Endothelial cell (in vitro differentiated cells): ENCODE data around the gene B4GALNT1. TPM values are rescaled to one million over a fixed set of nuclear protein-coding genes. Genes with fewer than 3 reads are reported as not detected.

Experiments
- DNase-seq: peaks from one replicate; pipeline ENCODE4 v3.0.0; 2021; ENCODE audit warnings: low spot score
- H3K27ac Mint-ChIP-seq: one replicate; pipeline ENCODE4 v1.8.0; 2021; ENCODE audit warnings: mixed read lengths, inconsistent platforms; ENCODE audit not compliant: unreplicated experiment
- H3K27me3 Mint-ChIP-seq: one replicate; pipeline ENCODE4 v1.8.0; 2021; ENCODE audit warnings: mild to moderate bottlenecking, moderate library complexity, mixed read lengths, inconsistent platforms; ENCODE audit not compliant: unreplicated experiment
- H3K36me3 Mint-ChIP-seq: one replicate; pipeline ENCODE4 v1.8.0; 2021; ENCODE audit warnings: mild to moderate bottlenecking, low read depth, mixed read lengths, inconsistent platforms; ENCODE audit not compliant: unreplicated experiment
- H3K4me1 Mint-ChIP-seq: one replicate; pipeline ENCODE4 v1.8.0; 2021; ENCODE audit warnings: mild to moderate bottlenecking, mixed read lengths, inconsistent platforms; ENCODE audit not compliant: unreplicated experiment
- H3K4me3 Mint-ChIP-seq: one replicate; pipeline ENCODE4 v1.8.0; 2021; ENCODE audit warnings: mild to moderate bottlenecking, mixed read lengths, inconsistent platforms; ENCODE audit not compliant: unreplicated experiment
- H3K9me3 Mint-ChIP-seq: one replicate; pipeline ENCODE4 v1.8.0; 2021; ENCODE audit warnings: mixed read lengths, inconsistent platforms; ENCODE audit not compliant: unreplicated experiment
- CTCF ChIP-seq: fragments of 200-600 bp; sonication (generic); IDR thresholded peaks from one replicate; pipeline ENCODE4 v1.5.0; 2021; ENCODE audit warnings: antibody characterized with exemption; ENCODE audit not compliant: unreplicated experiment
- total RNA-seq: library from RNA; stranded (reverse); fragmentation: NEBNext Ultra II Directional; extraction: Animal tissue kit (Norgen Biotek cat#: 25700); gene quantifications from one replicate; pipeline ENCODE4 v1.2.1, GENCODE V29; 2021; ENCODE audit not compliant: unreplicated experiment

B4GALNT1 gene
- total RNA-seq, 1 donor from 2014 or later = 1.3 TPM

GRCh38 chr12:57576613-57577160 lies 56.3 kb downstream of the B4GALNT1 start:
- H3K27ac Mint-ChIP-seq = no peak overlapping the region
- H3K4me3 Mint-ChIP-seq = no peak overlapping the region
- no peak for TF ChIP-seq CTCF
- peaks cover 14% of the 10 kb centered on the region for H3K27me3 Mint-ChIP-seq
- no peaks in the 10 kb centered on the region for H3K36me3 Mint-ChIP-seq
- DNase-seq = no peak
- H3K9me3 Mint-ChIP-seq = no peaks in the 10 kb centered on the region
- H3K4me1 Mint-ChIP-seq = peaks cover 2% of the 10 kb centered on the region

Other genes starting within 250 kb of the B4GALNT1 start
- gene R3HDM2, start 202.2 kb downstream of the B4GALNT1 start, total RNA-seq = 39.4 TPM
- gene INHBC, start 198.4 kb downstream of the B4GALNT1 start, total RNA-seq = not detected
- not detected for gene INHBE, start 177.9 kb downstream of the B4GALNT1 start, total RNA-seq
- 0.77 TPM for gene GLI1, start 173.4 kb downstream of the B4GALNT1 start, total RNA-seq
- gene ARHGAP9, start 153.3 kb downstream of the B4GALNT1 start, total RNA-seq = 65.4 TPM
- 183 TPM for gene MARS1, start 145.1 kb downstream of the B4GALNT1 start, total RNA-seq
- 4.2 TPM for gene DDIT3, start 112.7 kb downstream of the B4GALNT1 start, total RNA-seq
- 99.0 TPM for gene MBD6, start 110.4 kb downstream of the B4GALNT1 start, total RNA-seq
- gene DCTN2, start 86.0 kb downstream of the B4GALNT1 start, total RNA-seq = 195 TPM
- 0.46 TPM for gene KIF5A, start 83.2 kb downstream of the B4GALNT1 start, total RNA-seq
- gene PIP4K2C, start 42.0 kb downstream of the B4GALNT1 start, total RNA-seq = 18.5 TPM
- 43.7 TPM for gene DTX3, start 28.4 kb downstream of the B4GALNT1 start, total RNA-seq
- 20.0 TPM for gene ARHGEF25, start 21.8 kb downstream of the B4GALNT1 start, total RNA-seq
- 220 TPM for gene OS9, start 60.9 kb upstream of the B4GALNT1 start, total RNA-seq
- 27.0 TPM for gene AGAP2, start 105.5 kb upstream of the B4GALNT1 start, total RNA-seq
- 21.8 TPM for gene TSPAN31, start 111.8 kb upstream of the B4GALNT1 start, total RNA-seq
- gene CDK4, start 119.1 kb upstream of the B4GALNT1 start, total RNA-seq = 120 TPM
- gene MARCHF9, start 121.9 kb upstream of the B4GALNT1 start, total RNA-seq = 2.3 TPM
- 1.4 TPM for gene CYP27B1, start 133.9 kb upstream of the B4GALNT1 start, total RNA-seq
- 10.6 TPM for gene METTL1, start 138.9 kb upstream of the B4GALNT1 start, total RNA-seq
- 8.6 TPM for gene EEF1AKMT3, start 139.4 kb upstream of the B4GALNT1 start, total RNA-seq
- 25.8 TPM for gene TSFM, start 149.6 kb upstream of the B4GALNT1 start, total RNA-seq
- gene AVIL, start 185.5 kb upstream of the B4GALNT1 start, total RNA-seq = 4.5 TPM
- gene CTDSP2, start 213.5 kb upstream of the B4GALNT1 start, total RNA-seq = 181 TPM